Esophagus muscularis mucosa (tissue), 4 donors: ENCODE results near the gene ARSG. TPM values are rescaled to one million over a fixed set of nuclear protein-coding genes. Genes with fewer than 3 reads are reported as not detected.

Experiments used
- DNase-seq: peaks from one replicate; pipeline ENCODE4 v3.0.0-alpha.2; 2017; ENCODE audit errors: extremely low spot score
- H3K27ac ChIP-seq, 4 donors: fragments of 200-600 bp; sonication (generic); replicated peaks in 1 of 4; 1 replicate in 3 of 4; 2 replicates in 1 of 4; pipeline ENCODE4 v1.5.1; 2016 to 2019; ENCODE audit warnings: mild to moderate bottlenecking in 1 of 4
- H3K27me3 ChIP-seq, 4 donors: fragments of 200-600 bp; sonication (generic); one replicate each; pipeline versions ENCODE4 v1.5.1 to v1.6.0; 2016 to 2019
- H3K36me3 ChIP-seq, 4 donors: fragments of 200-600 bp; sonication (generic); one replicate each; pipeline ENCODE4 v1.5.1; 2016 to 2019
- H3K4me1 ChIP-seq, 4 donors: fragments of 200-600 bp; sonication (generic); one replicate each; pipeline ENCODE4 v1.5.1; 2016 to 2019
- H3K4me3 ChIP-seq, 4 donors: fragments of 200-600 bp; sonication (generic); 1 replicate in 2 of 4; 2 replicates in 2 of 4; pipeline ENCODE4 v1.5.1; 2016 to 2019; ENCODE audit warnings: mild to moderate bottlenecking in 4 of 4, moderate library complexity in 1 of 4
- H3K9me3 ChIP-seq, 4 donors: fragments of 200-600 bp; sonication (generic); 1 replicate in 3 of 4; 2 replicates in 1 of 4; pipeline ENCODE4 v1.5.1; 2016 to 2019
- CTCF ChIP-seq, 3 experiments: fragments of 200-600 bp in 2 of 3; fragments of 450-650 bp in 1 of 3; sonication (generic) in 2 of 3; IDR thresholded peaks; one replicate each; pipeline ENCODE4 v1.5.1; 2017 to 2019; ENCODE audit warnings: antibody characterized with exemption in 3 of 3, mild to moderate bottlenecking in 2 of 3, moderate library complexity in 1 of 3
- EP300 ChIP-seq: sonication (generic); formaldehyde crosslinking; IDR thresholded peaks from one replicate; pipeline ENCODE4 v1.6.1; 2017; ENCODE audit warnings: antibody characterized with exemption
- POLR2A ChIP-seq: fragments of 450-650 bp; IDR thresholded peaks from one replicate; pipeline ENCODE4 v1.6.1; 2017; ENCODE audit warnings: antibody characterized with exemption, moderate library complexity, mild to moderate bottlenecking, low read depth
- POLR2AphosphoS5 ChIP-seq, 2 donors: sonication (generic); formaldehyde crosslinking; IDR thresholded peaks; one replicate each; pipeline ENCODE4 v1.6.1; 2017; ENCODE audit warnings: antibody characterized with exemption in 2 of 2
- WGBS: methylation state at CpG from one replicate; pipeline ENCODE4 v1.1.5; 2018; 5-methylcytosine and 5-hydroxymethylcytosine counted together
- intact Hi-C: fragments of 100-400 bp; cut with DNase I; formaldehyde crosslinking; loops from one replicate; pipeline ENCODE4 v1.15.1; 2023
- total RNA-seq, 4 donors: library from RNA; depleted of rRNA; stranded (reverse); fragments of >200 nt; gene quantifications; one replicate each; pipeline versions ENCODE4 v1.1.0 to v1.2.1, GENCODE V29; 2016

The ARSG gene
- total RNA-seq, 4 donors from 2014 or later, result 1.7 to 4.9 (median 2.8) TPM

GRCh38 chr17:68324654-68325336 lies 33.5 kb downstream of the ARSG start:
- Histone ChIP-seq H3K4me1 (no peaks in the 10 kb centered on the region), H3K27ac (no peak overlapping the region), H3K4me3 (no peak overlapping the region), H3K9me3 (no peaks in the 10 kb centered on the region), H3K36me3 (no peaks in the 10 kb centered on the region), H3K27me3 (no peaks in the 10 kb centered on the region)
- intact Hi-C loops, result no loop called here
- TF ChIP-seq EP300 (no peak), POLR2AphosphoS5 (IDR thresholded peaks at IDR 0.05) (no peak), CTCF (IDR thresholded peaks at IDR 0.05) (no peak), POLR2A (no peak)
- 92% methylated on average over 8 of the region's 8 CpGs for WGBS
- DNase-seq, result no peak

DNA sequence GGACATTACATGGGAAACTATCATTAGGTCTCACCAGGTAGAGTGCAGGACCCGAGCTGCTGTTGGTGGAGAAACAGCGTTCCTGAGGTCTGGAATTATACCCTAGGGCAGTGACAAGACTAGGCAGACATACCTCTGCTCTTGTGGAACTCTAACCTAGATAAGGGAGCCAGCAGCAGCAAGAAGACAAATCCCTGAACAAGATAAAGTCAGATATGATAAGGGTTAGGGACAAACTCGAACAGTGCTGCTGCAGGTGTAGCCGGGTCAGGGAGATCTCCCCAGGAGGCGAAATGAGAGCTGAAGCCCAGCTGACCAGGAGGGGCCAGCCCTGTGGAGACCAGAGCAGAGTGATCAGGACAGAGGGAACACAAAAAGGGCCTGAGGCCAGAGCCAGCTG lies 34.7 kb downstream of the ARSG start:
- H3K4me1 ChIP-seq, result no peaks in the 10 kb centered on the region
- DNase-seq, result no peak
- peaks cover 0 to 7% (median 4%) of the 10 kb centered on the region in 4 donors for H3K9me3 ChIP-seq
- no peak overlapping the region for H3K4me3 ChIP-seq
- H3K27ac ChIP-seq, result no peak overlapping the region
- H3K36me3 ChIP-seq, result no peaks in the 10 kb centered on the region
- 77% methylated on average over 5 of the region's 5 CpGs for WGBS
- no peaks in the 10 kb centered on the region for H3K27me3 ChIP-seq
- intact Hi-C loops, result no loop called here
- TF ChIP-seq POLR2AphosphoS5 (IDR thresholded peaks at IDR 0.05) (no peak), CTCF (IDR thresholded peaks at IDR 0.05) (no peak), POLR2A (no peak), EP300 (no peak)

- H3K27ac ChIP-seq, result no peak overlapping the region
- peaks cover 0 to 14% (median 12%) of the 10 kb centered on the region in 4 donors for H3K9me3 ChIP-seq
- H3K27me3 ChIP-seq, result no peaks in the 10 kb centered on the region
- intact Hi-C loops, result no loop called here
- WGBS, result 80% methylated on average over 5 of the region's 5 CpGs
- no peak overlapping the region for H3K4me3 ChIP-seq
- TF ChIP-seq POLR2A, result no peak
- no peak for TF ChIP-seq CTCF (IDR thresholded peaks at IDR 0.05)
- TF ChIP-seq EP300, result no peak
- no peaks in the 10 kb centered on the region for H3K36me3 ChIP-seq
- no peak for DNase-seq
- H3K4me1 ChIP-seq, result no peaks in the 10 kb centered on the region
Observed at GRCh38 chr17:68326681-68327080, 35.4 kb downstream of the ARSG start.

DNA sequence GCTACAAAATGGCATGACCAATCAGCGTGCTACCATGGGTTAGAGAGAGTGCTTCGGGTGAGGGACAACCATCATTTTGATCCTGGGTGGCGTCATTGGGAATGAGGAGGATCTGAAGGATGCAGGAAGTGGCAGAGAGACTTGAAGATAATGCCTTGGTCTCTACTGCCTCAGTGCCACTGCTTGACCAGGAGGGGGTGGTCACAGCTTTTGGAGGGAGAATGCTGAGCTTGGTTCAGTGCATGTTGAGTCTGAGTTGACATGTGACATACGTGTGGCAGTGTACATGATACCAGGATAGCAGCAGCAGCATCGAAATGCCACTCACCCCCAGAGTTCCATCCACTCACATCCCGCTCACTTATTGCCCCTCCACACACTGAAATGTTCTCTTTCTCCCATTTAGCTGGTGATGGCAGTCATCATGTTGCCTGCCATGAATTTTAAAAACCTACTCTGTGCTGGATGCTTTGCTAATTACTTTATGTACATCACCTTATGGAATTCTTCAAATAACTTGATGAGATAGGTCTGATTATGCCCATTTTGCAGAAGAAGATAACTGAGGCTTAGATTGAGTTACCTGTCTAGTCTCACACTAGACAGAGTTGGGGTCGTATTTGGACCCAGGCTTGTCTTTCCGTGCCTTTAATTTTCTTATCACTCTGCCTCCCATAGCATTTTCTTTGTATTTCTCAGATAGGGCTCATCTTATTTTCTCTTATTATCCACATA lies 36.7 kb downstream of the ARSG start:
- intact Hi-C loops, result no loop called here
- WGBS, result 89% methylated on average over 8 of the region's 8 CpGs

More for the DNA sequence above, 36.7 kb downstream of the ARSG start:
- H3K9me3 ChIP-seq, result peaks cover 0 to 21% (median 16%) of the 10 kb centered on the region in 4 donors
- H3K4me1 ChIP-seq, result no peaks in the 10 kb centered on the region
- H3K27me3 ChIP-seq, result no peaks in the 10 kb centered on the region
- DNase-seq, result no peak
- no peak for TF ChIP-seq POLR2A
- TF ChIP-seq EP300, result no peak
- no peak for TF ChIP-seq POLR2AphosphoS5 (IDR thresholded peaks at IDR 0.05)
- TF ChIP-seq CTCF (IDR thresholded peaks at IDR 0.05), result no peak
- no peak overlapping the region for H3K27ac ChIP-seq
- no peak overlapping the region for H3K4me3 ChIP-seq
- H3K36me3 ChIP-seq, result no peaks in the 10 kb centered on the region
